ENCODE data around the gene ADARB1.

ADARB1 gene

GRCh38 chr21:45150638-45151131, 76.3 kb downstream of the ADARB1 start:
- Histone ChIP-seq H3K4me1 (ENCODE audit: insufficient read depth, poor library complexity, severe bottlenecking) (no peaks in the 10 kb centered on the region), H3K36me3 (ENCODE audit: low read depth) (no peaks in the 10 kb centered on the region), H3K27ac (ENCODE audit: poor library complexity, severe bottlenecking) (no peak overlapping the region), H3K9me3 (ENCODE audit: severe bottlenecking) (no peaks in the 10 kb centered on the region), H3K4me3 (ENCODE audit: severe bottlenecking) (no peak overlapping the region), H3K27me3 (ENCODE audit: insufficient read depth, poor library complexity, severe bottlenecking) (no peaks in the 10 kb centered on the region)
- no peak for DNase-seq (ENCODE audit: low spot score)
- no peak for TF ChIP-seq CTCF (IDR thresholded peaks at IDR 0.05; ENCODE audit: poor library complexity, severe bottlenecking)
- ATAC-seq (ENCODE audit: low read depth), result peak; percentile 19; the same call in 1 of the 3 replicates

- TF ChIP-seq CTCF (IDR thresholded peaks at IDR 0.05; ENCODE audit: poor library complexity, severe bottlenecking), result no peak
- Histone ChIP-seq H3K4me3 (ENCODE audit: severe bottlenecking) (no peak overlapping the region), H3K4me1 (ENCODE audit: insufficient read depth, poor library complexity, severe bottlenecking) (no peaks in the 10 kb centered on the region), H3K9me3 (ENCODE audit: severe bottlenecking) (no peaks in the 10 kb centered on the region), H3K27me3 (ENCODE audit: insufficient read depth, poor library complexity, severe bottlenecking) (no peaks in the 10 kb centered on the region), H3K36me3 (ENCODE audit: low read depth) (no peaks in the 10 kb centered on the region), H3K27ac (ENCODE audit: poor library complexity, severe bottlenecking) (no peak overlapping the region)
- no peak for ATAC-seq (ENCODE audit: low read depth)
- no peak for DNase-seq (ENCODE audit: low spot score)
These were observed 77.2 kb downstream of the ADARB1 start for GRCh38 chr21:45151445-45152160.

- Histone ChIP-seq H3K27me3 (ENCODE audit: insufficient read depth, poor library complexity, severe bottlenecking) (no peaks in the 10 kb centered on the region), H3K9me3 (ENCODE audit: severe bottlenecking) (no peaks in the 10 kb centered on the region), H3K36me3 (ENCODE audit: low read depth) (no peaks in the 10 kb centered on the region), H3K27ac (ENCODE audit: poor library complexity, severe bottlenecking) (no peak overlapping the region), H3K4me1 (ENCODE audit: insufficient read depth, poor library complexity, severe bottlenecking) (no peaks in the 10 kb centered on the region), H3K4me3 (ENCODE audit: severe bottlenecking) (no peak overlapping the region)
- ATAC-seq (ENCODE audit: low read depth) (no peak), DNase-seq (ENCODE audit: low spot score) (no peak)
- TF ChIP-seq CTCF (IDR thresholded peaks at IDR 0.05; ENCODE audit: poor library complexity, severe bottlenecking), result no peak
These were observed 77.9 kb downstream of the ADARB1 start for GRCh38 chr21:45152265-45152746.

GRCh38 chr21:45153358-45154318, 79.3 kb downstream of the ADARB1 start:
- Histone ChIP-seq H3K27me3 (ENCODE audit: insufficient read depth, poor library complexity, severe bottlenecking) (no peaks in the 10 kb centered on the region), H3K4me1 (ENCODE audit: insufficient read depth, poor library complexity, severe bottlenecking) (no peaks in the 10 kb centered on the region), H3K9me3 (ENCODE audit: severe bottlenecking) (no peaks in the 10 kb centered on the region), H3K36me3 (ENCODE audit: low read depth) (no peaks in the 10 kb centered on the region), H3K27ac (ENCODE audit: poor library complexity, severe bottlenecking) (no peak overlapping the region), H3K4me3 (ENCODE audit: severe bottlenecking) (no peak overlapping the region)
- ATAC-seq (ENCODE audit: low read depth) (no peak), DNase-seq (ENCODE audit: low spot score) (no peak)
- TF ChIP-seq CTCF (IDR thresholded peaks at IDR 0.05; ENCODE audit: poor library complexity, severe bottlenecking), result no peak

All from RWPE2 (cell line).